Astrocyte of the spinal cord (primary cell): Measurements from ENCODE around the gene MYL4.
"Not testable (repeated sequence)": the region's sequence is repeated elsewhere in the genome, so short reads cannot be mapped to it uniquely, and the experiment has no call there.

Experiments
- DNase-seq: peaks from one replicate; pipeline ENCODE4 v3.0.0; 2011; ENCODE audit warnings: low read depth, low spot score
- H3K4me3 ChIP-seq: 2 replicates; pipeline ENCODE4 v1.5.1; 2011; ENCODE audit warnings: low read depth, mild to moderate bottlenecking, low read length, moderate library complexity
- CTCF ChIP-seq: IDR thresholded peaks from 2 replicates; pipeline ENCODE4 v1.5.1; 2012; ENCODE audit warnings: low read depth, mild to moderate bottlenecking, low read length, inconsistent platforms
- in situ Hi-C: cut with HindIII; loops from 2 replicates; pipeline ENCODE4 v1.10.0; 2017; ENCODE audit warnings: low sequenced_read_pairs

The MYL4 gene

GRCh38 chr17:47208744-47209488 lies at the start of gene MYL4:
MYL4 (plus strand) TSS chr17:47209348; CDS start chr17:47209423, 75 bp downstream.
- TF ChIP-seq CTCF, result no peak
- DNase-seq, result no peak
- in situ Hi-C loops, result no loop called here
- no peak within 1 kb of the TSS for H3K4me3 ChIP-seq

DNA sequence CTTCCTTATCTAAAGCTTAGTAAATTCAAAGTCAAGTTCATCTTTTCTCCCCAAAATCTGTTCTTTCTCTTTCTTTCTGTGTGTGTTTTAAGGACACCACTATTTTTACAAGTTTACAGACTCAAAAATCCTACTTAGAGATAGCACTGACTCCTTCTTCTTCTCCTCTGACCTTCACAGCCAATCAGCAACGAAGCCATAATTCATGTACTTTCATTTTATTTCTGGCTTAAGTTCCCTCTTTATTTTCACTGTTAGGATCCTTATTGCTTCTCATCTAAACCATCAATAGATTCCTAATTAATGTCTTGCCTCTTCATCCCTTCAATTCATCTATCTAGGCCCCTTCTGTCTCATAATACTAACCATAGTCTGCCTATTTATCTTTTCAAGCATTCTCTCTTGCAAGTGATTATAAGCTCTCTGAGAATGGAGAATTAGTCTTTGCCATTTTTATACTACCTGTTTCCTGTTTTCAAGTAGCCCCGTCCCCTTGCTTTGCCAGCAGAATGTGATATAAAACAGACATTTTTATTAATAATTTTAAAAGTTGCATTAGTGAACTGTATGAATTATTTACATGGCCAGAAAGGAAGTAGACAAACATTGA lies 47.0 kb upstream of the MYL4 start:
- DNase-seq, result no peak
- no peak for TF ChIP-seq CTCF
- H3K4me3 ChIP-seq, result no peak overlapping the region
- in situ Hi-C loops, result no loop called here

- no peak for DNase-seq
- no peak overlapping the region for H3K4me3 ChIP-seq
- TF ChIP-seq CTCF, result no peak
- in situ Hi-C loops, result no loop called here
These were observed 44.9 kb upstream of the MYL4 start for GRCh38 chr17:47164263-47164662.

- DNase-seq, result no peak
- TF ChIP-seq CTCF, result no peak
- no peak overlapping the region for H3K4me3 ChIP-seq
- in situ Hi-C loops, result no loop called here
These were observed 44.0 kb upstream of the MYL4 start for GRCh38 chr17:47165137-47165536.

- in situ Hi-C loops, H3K4me3 ChIP-seq, DNase-seq: not testable (repeated sequence)
These were observed 42.3 kb upstream of the MYL4 start for GRCh38 chr17:47166854-47167253.

- in situ Hi-C loops, H3K4me3 ChIP-seq: not testable (repeated sequence)
These were observed 40.3 kb upstream of the MYL4 start for GRCh38 chr17:47168896-47169295.

GRCh38 chr17:47170710-47171109 lies 38.4 kb upstream of the MYL4 start:
- in situ Hi-C loops, result no loop called here
- no peak for DNase-seq
- no peak for TF ChIP-seq CTCF
- no peak overlapping the region for H3K4me3 ChIP-seq

More at GRCh38 chr17:47168896-47169295, 40.3 kb upstream of the MYL4 start:
- DNase-seq, result not testable (repeated sequence)
